GM04504 (cell line): ENCODE results near the gene RNF168.
A peak's percentile ranks its signal among the peaks of the same experiment; 100 is the strongest.
"Not testable (repeated sequence)": the region's sequence is repeated elsewhere in the genome, so short reads cannot be mapped to it uniquely, and the experiment has no call there.

Experiments used
- DNase-seq: peaks from one replicate; pipeline ENCODE4 v3.0.0-alpha.2; 2012; ENCODE audit warnings: low read depth

Gene RNF168

GRCh38 chr3:196463804-196464203, 39.8 kb downstream of the RNF168 start:
- DNase-seq: no peak

DNA sequence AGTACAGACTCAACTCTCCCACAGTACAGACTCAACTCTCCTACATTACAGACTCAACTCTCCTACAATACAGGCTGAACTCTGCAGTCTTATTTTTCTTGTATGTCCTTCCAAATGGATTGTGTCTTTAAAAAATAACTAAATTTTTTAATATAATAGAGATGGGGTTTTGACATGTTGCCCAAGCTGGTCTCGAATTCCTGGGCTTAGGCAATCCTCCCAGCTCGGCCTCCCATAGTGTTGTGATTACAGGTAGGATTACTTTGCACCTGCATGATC, 40.2 kb downstream of the RNF168 start:
- DNase-seq: no peak

GRCh38 chr3:196462680-196463477, 40.7 kb downstream of the RNF168 start:
- DNase-seq: not testable (repeated sequence)

DNA sequence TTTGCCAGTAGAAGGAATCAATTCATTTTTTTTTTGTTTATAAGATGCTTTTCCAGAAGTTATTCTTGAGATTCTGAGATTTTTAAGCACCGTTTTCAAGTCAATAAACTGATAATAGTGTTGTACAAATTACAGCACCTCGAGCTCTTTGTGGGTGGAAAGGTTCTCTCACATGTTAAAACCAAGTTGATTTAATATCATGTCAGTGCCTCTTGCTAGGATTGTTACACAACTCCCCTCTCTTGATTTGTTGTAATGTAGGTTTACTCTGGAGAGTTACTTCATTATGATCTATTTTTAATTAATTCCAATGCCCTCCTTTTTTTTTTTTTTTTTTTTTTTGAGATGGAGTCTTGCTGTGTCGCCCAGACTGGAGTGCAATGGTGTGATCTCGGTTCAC, 45.5 kb downstream of the RNF168 start:
- DNase-seq: no peak

DNA sequence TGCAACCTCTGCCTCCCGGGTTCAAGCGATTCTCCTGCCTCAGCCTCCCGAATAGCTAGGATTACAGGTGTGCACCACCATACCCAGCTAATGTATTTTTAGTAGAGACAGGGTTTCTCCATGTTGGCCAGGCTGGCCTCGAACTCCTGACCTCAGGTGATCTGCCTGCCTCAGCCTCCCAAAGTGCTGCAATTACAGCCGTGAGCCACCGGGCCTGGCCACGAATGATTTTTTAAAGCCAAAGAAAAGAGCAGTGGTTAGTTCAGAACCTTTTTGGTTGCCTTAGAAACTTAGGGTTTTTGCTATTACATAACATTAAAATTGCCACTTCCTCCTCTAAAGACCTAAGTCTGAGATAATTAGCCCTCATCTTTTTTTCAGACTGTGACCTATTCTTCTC, 46.1 kb downstream of the RNF168 start:
- DNase-seq: not testable (repeated sequence)

GRCh38 chr3:196454935-196455334, 48.6 kb downstream of the RNF168 start:
- DNase-seq: no peak

DNA sequence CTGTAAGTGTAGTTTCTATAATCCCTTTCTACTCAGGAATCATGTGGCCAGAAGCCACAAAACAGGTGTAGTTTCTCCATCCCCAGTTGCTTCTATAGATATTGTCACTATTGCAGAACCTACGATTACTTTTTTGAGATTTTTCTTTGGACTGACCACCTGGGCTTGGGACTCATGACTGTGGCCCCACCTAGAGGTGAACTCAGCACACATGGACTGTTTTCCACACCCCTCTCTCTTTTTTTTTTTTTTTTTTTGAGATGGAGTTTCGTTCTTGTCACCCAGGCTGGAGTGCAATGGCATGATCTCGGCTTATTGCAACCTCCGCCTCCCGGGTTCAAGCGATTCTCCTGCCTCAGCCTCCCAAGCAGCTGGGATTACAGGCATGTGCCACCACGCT, 58.2 kb downstream of the RNF168 start:
- DNase-seq: not testable (repeated sequence)

DNA sequence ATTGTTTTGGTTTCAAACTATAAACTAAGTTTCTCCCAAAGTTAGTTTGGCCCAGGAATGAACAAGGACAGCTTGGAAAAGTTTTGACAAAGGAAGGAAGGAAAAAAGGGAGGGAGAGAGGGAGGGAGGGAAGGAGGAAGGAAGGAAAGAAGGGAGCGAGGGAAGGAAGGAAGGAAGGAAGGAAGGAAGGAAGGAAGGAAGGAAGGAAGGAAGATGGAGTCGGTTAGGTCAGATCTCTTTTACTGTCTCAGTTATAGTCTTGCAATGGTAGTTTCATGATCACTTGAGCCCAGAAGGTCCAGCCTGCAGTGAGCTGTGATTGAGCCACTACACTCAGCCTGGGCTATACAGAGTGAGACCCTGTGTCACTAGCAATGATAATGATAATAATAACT, 59.1 kb downstream of the RNF168 start:
- DNase-seq: no peak

DNA sequence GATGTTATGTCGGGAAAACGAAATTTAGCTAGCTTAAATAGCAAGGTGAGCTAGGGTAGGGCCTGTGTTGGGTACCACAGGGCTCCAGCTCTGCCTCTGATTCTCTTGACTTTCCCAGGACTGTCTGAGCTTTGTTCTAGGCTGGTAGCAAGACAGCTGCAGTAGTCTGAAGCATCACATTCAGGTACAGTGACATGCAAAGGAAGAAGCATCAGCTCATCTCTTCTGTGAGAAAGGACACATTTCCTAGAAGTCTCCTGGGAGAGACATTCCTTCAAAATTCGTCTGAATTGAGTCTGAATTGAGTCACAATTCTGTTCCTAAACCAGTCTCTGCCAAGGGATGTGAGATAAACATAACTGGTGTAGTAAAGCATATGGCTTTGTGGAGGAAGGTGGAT, 62.9 kb downstream of the RNF168 start:
- no peak for DNase-seq

DNA sequence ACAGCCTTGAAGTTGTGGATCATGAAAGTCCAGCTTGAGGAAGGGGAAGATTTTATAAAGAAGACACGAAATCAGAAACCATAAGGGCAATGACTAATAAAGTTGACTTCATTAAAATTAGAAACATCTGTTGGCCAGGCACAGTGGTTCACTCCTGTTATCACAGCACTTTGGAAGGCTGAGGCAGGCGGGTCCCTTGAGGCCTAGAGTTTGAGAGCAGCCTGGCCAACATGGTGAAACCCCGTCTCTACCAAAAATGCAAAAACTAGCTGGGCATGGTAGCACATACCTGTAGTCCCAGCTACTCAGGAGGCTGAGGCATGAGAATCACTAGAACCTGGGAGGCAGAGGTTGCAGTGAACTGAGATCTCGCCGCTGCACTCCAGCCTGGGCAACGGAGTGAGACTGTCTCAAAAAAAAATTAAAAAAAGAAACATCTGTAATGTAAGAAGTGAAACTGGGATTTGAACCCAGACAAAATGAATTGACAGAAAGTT, 63.5 kb downstream of the RNF168 start:
- peak; percentile 68 for DNase-seq

- peak; percentile 85 for DNase-seq
Observed at GRCh38 chr3:196432137-196432879, 71.3 kb downstream of the RNF168 start, which contains the start of gene UBXN7. Gene UBXN7 (minus strand): TSS chr3:196432427. CDS start chr3:196432399, 28 bp downstream.

GRCh38 chr3:196431181-196432136, 72.1 kb downstream of the RNF168 start:
- DNase-seq: no peak

DNA sequence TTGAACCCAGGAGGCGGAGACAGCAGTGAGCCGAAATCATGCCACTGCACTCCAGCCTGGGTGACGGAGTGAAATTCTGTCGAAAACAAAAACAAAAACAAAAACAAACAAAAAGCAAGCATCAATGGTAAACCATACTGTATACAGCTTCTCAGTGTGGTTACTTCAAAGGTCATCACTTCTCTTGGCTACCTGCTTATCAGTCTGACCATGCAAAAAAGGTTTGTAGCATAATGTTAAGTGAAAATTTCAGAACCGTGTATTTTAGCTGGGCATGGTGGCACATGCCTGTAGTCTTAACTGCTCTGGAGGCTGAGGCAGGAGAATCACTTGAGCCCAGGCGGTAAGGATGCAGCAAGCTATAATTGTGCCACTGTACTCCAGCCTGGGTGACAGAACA, 75.5 kb downstream of the RNF168 start:
- no peak for DNase-seq

DNA sequence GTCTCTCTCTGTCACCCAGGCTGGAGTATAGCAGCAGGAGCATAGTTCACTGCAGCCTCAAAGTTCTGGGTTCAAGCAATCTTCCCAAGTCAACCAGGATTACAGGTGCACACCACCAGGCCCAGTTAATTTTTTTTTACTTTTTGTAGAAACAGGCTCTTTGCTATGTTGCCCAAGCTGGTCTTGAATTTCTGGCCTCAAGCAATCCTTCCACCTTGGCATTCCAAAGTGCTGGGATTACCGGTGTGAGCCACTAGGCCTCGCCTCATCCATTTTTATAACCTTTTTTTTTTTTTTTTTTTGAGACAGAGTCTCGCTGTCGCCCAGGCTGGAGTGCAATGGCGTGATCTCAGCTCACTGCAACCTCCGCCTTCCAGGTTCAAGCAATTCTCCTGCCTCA, 79.1 kb downstream of the RNF168 start:
- not testable (repeated sequence) for DNase-seq

- DNase-seq: no peak
Observed at GRCh38 chr3:196423044-196423781, 80.4 kb downstream of the RNF168 start.

DNA sequence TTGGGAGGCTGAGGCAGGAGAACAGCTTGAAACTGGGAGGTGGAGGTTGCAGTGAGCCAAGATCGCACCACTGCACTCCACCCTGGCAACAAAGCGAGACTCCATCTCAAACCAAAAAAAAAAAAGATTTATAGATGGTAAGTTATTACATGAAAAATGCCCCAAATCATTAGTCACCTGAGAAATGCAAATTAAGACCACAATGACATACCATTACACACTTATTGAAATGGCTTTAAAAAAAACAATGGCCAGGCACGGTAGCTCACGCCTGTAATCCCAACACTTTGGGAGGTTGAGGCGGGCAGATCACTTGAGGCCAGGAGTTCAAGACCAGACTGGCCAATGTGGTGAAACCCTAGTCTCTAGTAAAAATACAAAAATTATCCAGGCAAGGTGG, 81.9 kb downstream of the RNF168 start:
- not testable (repeated sequence) for DNase-seq

GRCh38 chr3:196419386-196419785, 84.2 kb downstream of the RNF168 start:
- DNase-seq: no peak
